Bone marrow (tissue), 2 donors: ENCODE measurements around the gene WNK2.
"Not testable (repeated sequence)": the region's sequence is repeated elsewhere in the genome, so short reads cannot be mapped to it uniquely, and the experiment has no call there.

Experiments used
- DNase-seq, 2 donors: peaks; one replicate each; lab custom pipeline; 2025; lab: John Stamatoyannopoulos, UW

WNK2 gene

DNA sequence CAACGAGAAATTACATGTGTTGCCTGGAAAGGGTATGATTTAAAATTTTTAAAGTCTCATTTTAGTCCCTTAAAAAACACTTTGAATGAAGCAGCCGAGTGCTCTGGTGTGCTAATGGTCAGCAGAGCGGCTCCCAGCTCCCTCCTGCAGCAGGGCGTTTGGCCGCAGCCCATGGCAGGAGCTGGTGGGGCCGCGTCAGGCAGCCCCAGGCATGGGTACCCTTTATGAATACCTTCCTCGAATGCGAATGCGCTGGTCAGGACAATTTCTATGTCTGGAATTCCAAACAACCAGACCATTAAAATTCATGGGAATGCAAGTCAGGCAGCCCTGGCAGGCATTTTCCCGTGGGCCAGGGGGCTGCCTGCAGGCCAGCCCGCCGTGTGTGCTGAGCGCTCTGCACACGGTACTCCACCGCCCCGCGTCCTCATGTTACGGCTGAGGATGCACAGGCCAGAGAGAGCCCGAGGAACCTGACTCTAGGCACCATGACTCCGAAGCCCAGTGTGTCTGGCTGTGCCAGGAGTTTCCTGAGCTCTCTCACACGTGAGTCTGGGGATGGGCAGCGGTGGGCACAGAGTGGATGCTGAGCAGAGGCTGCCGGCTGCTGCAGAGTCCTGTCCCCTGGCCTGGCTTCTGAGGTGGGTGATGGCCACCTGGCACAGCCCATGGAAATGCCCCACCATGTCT is 123.7 kb downstream of the WNK2 start:
- DNase-seq = no peak

DNA sequence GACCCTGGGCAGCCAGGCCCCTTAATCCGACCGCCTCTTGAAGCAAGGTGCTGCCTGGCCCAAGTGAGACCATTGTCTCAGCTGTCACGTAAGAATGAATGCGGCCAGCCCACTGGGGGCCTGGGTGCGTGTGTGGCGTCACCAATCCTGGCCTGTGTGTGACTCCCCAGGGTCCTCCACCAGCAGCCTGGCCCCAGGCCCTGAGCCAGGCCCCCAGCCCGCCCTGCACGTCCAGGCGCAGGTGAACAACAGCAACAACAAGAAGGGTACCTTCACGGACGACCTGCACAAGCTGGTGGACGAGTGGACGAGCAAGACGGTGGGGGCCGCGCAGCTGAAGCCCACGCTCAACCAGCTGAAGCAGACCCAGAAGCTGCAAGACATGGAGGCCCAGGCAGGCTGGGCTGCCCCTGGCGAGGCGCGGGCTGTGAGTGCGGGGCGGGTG is 124.2 kb downstream of the WNK2 start:
- DNase-seq = no peak

- DNase-seq = no peak
Measured at GRCh38 chr9:93308676-93309075, 124.7 kb downstream of the WNK2 start.

DNA sequence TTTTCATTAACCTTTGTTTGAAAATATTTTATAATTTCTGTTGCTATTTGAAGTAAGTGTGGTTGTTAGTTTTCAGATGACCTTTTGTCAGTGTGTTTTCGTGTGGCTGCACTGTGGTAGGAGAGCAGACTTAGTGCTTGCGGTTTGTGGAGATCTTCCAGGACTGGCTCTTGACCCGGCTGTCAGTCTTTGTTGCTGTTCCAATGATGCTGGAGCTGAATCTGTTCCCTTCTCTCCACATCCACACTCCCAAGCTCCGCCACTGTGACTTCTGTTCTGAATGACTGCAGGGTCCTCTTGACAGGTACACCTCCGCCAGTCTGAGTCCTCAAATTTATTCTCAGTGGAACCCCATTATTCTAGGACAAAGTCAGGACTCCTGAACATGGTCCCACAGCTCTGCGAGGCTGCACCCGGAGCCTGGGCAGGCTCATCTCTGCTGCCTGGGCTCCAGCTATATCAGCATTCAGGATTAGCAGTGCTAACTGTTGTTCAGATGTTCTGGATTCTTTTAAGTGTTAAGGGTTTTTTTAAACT is 126.0 kb downstream of the WNK2 start:
- DNase-seq = no peak

- no peak for DNase-seq
Measured at GRCh38 chr9:93315118-93315517, 131.2 kb downstream of the WNK2 start.

- DNase-seq = no peak
Measured at GRCh38 chr9:93315960-93316359, 132.0 kb downstream of the WNK2 start.

- DNase-seq = no peak
Measured at GRCh38 chr9:93316726-93317494, 133.0 kb downstream of the WNK2 start.

DNA sequence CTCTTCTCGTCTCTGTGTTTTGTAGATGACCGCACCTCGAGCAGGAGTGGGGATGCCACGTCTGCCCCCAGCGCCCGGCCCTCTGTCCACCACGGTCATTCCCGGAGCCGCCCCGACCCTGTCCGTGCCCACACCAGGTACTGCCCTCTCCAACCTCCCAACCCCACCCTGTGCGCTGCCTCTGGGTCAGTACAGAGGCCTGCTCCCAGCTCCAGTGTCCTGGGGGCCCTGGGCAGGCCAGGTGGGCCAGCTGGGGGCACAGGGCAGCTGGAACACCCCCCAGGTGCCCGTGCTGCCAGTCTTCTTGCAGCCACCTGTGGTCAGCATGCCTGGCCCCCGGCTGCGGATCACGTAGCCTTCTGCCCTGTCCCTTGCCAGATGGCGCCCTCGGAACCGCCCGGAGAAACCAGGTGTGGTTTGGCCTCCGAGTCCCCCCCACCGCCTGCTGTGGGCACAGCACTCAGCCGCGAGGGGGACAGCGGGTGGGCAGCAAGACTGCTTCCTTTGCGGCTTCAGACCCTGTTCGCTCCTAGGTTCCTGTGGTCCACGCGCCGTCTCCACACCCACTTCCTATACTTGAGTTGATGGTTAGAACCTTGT is 133.7 kb downstream of the WNK2 start:
- no peak for DNase-seq

DNA sequence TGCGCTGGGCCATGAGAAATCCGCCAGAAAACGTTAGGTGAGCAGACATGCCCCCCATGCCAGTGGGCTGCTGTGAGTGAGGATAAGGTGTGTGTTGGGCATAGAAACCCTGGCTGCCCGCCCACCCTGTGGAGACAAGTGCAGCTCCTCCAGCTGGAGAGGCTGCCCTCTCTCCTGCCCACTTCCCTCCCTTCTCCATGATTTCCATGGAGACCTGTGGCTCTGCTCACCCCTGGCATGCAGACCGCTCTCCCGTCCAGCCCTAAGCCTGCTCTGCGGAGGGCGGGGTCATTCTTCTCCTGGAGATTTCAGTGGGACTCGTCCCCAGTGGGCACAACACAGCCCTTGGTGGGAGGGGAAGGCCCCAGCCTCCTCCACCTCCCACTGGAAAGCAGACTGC is 134.5 kb downstream of the WNK2 start:
- DNase-seq = no peak

DNA sequence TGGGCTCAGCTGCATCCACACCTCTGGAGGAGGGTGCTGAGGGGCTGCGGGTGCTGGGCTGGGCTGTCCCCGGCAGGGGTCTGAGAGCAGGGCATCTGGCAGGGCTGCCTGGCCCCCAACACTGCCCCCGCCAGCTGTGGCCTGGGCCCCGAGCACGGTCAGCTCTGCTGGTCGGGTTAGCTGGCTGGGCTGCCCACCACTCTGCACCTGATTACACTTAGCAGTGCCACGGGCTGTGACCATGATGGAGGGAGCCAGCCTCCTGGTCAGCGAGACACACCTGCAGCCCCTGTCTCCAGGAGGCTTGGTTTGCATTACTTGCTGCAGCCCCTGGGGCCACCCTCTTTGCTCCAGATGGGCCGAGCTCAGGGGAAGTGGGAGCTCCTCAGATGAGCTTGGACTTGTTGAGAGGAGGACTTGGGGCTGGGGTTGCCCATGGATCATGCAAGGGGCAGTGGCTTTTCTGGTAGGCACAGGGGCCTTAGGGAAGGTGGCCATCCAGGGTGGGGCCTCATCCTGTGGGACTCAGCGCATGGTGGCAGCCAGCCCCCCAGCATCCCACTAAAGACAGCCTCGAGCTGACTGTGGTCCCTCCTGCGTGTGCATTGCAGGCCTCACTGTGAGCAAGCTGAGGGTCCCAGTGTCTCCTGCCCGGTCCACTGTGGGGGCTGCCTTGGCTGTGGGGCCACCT is 135.5 kb downstream of the WNK2 start:
- no peak for DNase-seq

DNA sequence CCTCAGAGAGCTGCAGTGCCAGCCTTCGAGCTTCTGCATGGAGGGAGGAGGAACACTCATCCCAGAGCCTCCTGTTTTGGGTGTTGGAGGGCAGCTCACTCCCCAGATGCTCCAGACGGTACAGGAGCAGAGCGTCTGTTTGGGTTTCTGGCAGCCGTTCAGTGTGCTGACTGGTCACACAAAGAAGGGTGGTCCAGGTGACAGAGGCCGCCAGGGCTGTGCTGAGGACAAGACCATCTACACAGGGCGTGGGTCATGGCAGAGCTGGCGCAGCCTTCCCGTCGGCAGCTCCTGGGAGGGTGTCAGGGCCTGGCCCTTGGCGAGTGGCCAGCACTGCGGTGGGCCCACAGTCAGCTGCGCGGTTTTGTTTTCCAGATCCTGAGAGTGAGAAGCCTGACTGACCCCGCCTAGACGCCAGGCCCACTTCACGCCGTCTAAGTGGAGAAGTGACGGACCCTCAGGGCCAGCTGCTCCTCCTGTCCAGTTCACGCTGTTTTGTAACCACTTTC is 136.1 kb downstream of the WNK2 start:
- no peak for DNase-seq

DNA sequence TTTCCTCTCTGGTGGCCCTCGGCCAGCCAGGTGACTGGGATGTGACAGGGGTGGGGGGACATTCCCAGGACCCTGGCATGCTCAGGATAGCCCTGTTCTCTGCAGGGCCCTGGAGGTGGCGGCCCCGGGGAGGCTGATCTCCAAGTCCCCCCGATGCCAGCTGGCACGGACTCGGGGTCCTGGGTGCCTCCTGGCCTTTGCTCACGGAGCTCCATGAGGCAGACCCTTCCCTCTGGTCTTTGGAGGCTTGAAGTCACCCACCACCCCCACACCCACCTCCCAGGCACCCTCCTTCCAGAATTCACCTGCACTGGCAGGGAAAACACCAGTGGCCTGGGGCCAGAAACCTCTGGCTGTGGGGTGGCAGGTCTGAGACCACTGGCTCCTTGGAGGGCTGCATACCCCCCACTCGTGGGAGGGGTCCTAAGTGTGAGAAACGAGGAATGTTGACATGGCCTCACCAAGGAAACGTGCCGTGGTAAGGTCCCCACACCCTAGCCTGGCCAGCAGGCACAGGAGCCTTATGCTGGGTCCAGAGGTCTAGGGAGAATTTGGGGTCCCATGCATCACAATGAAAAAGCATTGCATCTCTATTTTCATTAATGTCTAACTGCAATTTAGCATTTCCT is 136.8 kb downstream of the WNK2 start:
- no peak for DNase-seq

GRCh38 chr9:93321220-93321610 is 137.3 kb downstream of the WNK2 start:
- DNase-seq = no peak

GRCh38 chr9:93323446-93323954 is 139.6 kb downstream of the WNK2 start:
- DNase-seq = not testable (repeated sequence)

- no peak for DNase-seq
Measured at GRCh38 chr9:93324191-93324834, 140.4 kb downstream of the WNK2 start.

- DNase-seq = no peak
Measured at GRCh38 chr9:93325307-93326035, 141.5 kb downstream of the WNK2 start.

DNA sequence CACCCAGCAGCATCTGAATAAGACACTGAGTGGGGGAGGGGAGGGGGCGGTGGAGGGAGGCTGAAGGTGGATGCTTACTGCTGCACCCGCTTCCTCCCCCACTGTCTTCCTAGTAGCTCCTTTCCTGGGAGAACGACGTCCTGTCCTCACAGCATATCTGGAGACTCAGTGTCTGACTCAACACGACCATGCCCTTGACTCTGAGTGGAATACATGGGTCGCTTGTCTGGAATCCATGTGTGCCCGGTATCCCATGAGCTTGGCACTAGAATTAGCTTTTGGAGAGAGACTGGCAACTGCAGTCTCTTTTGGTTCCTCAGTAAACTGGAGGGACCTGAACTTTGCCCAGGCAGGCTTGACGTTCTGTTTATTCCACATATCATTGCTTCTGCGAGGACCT is 142.1 kb downstream of the WNK2 start:
- no peak for DNase-seq

DNA sequence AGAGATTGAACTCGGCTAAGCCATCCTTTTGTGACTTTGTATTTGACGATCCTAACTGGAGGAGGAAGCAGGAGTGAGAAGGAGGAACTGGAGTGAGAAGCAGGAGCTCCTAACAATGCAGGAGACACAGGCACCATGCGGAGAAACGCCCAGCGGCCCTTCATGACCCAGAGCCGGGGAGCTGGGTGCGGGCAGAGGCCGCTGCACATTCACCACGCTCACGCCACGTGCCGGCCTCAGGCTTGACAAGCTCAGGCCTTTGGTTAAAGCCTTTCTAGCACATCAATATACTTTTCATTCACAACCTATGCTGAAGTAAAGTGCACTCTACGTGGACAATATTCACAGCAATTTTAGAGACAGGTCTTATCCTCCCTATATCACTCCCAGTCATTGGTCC is 142.7 kb downstream of the WNK2 start:
- no peak for DNase-seq

GRCh38 chr9:93329629-93330280 is 145.8 kb downstream of the WNK2 start:
- no peak for DNase-seq

GRCh38 chr9:93332317-93332716 is 148.4 kb downstream of the WNK2 start:
- no peak for DNase-seq
